A673 (cell line): Measurements from ENCODE around the gene MSI2.

ENCODE experiments used
- EZH2 ChIP-seq: fragments of 200-600 bp; sonication (generic); IDR thresholded peaks from 2 replicates; pipeline ENCODE4 v1.6.1; 2017; ENCODE audit warnings: borderline replicate concordance, low read depth, mild to moderate bottlenecking, mixed read lengths, antibody characterized with exemption, low read length; ENCODE audit not compliant: poor library complexity, severe bottlenecking
- TF ChIP-seq, protein P1 (sequence below): fragments of 300-800, 200-600 bp; sonication (generic); conservative IDR thresholded peaks from 2 replicates; pipeline ENCODE4 v1.5.1; 2017; ENCODE audit warnings: low read depth, mild to moderate bottlenecking, antibody characterized with exemption, low read length, moderate library complexity, mixed read lengths

DNA sequence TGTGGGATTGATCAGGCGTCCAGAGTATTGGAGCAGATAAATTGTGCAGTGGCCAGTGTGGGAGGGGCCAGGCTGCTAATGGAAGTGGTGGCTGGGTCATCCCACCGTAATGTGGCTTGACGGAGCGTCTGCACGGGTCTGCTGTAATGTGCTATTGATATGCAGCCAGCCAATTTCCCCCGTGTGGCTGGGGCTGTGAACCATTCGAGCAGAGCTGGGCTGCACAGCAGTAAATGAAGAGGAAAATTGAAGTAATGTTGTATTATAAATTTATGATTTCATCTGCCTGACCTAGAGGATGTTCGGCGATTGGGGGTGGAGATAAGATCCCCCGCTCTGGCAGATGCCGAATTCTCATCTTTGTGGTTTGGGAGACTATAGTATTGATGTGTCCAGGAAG is 367.3 kb downstream of the MSI2 start:
- TF ChIP-seq, protein P1, sequence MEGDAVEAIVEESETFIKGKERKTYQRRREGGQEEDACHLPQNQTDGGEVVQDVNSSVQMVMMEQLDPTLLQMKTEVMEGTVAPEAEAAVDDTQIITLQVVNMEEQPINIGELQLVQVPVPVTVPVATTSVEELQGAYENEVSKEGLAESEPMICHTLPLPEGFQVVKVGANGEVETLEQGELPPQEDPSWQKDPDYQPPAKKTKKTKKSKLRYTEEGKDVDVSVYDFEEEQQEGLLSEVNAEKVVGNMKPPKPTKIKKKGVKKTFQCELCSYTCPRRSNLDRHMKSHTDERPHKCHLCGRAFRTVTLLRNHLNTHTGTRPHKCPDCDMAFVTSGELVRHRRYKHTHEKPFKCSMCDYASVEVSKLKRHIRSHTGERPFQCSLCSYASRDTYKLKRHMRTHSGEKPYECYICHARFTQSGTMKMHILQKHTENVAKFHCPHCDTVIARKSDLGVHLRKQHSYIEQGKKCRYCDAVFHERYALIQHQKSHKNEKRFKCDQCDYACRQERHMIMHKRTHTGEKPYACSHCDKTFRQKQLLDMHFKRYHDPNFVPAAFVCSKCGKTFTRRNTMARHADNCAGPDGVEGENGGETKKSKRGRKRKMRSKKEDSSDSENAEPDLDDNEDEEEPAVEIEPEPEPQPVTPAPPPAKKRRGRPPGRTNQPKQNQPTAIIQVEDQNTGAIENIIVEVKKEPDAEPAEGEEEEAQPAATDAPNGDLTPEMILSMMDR: no peak
- TF ChIP-seq EZH2: no peak
